MV-4-11 (cell line): Measurements from ENCODE around the gene TNNI2.
A peak's percentile ranks its signal among the peaks of the same experiment; 100 is the strongest.
"Not testable (repeated sequence)": the region's sequence is repeated elsewhere in the genome, so short reads cannot be mapped to it uniquely, and the experiment has no call there.

Experiments
- DNase-seq: peaks from one replicate; lab custom pipeline; 2025; lab: John Stamatoyannopoulos, UW

TNNI2 gene

DNA sequence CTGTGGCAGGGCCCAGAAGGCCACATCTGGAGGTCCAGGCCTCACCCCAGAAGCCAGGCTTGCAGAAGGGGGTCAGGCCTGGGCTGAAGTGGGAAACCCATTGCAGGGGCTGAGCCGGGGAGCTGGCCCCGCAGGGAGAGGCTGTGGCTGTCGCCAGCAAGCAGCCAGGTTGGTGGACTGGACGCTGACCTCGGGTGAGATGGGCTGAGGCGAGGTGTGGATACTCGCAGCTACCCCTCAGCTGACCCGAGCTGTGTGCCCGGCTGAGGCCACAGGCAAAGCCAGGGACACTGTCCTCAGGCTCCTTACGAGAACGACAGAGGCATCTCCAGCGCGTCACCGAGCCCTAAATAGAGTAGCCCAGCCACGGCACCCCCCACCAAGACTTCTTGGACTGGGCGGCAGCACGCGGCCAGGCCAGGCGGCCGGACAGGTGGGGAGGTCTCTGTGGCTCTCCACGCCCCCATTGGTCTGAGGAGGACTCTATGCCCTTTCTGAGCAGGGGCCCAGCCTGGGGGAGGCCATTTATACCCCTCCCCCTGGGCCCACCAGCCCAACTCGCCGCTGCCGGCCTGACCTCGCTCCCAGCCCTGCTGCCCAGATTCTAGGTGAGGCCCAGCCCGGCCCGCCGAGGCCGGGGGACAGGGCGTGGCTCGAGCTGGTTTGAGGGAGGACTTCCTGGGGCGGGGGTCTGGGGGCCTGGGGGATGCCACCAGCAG is at the start of gene TNNI2:
Gene TNNI2 (plus strand): TSS at position 556 of the 719 bp plus-strand sequence. CDS start 716 bp downstream, outside the sequence.
- DNase-seq, result no peak

- DNase-seq, result no peak
These were observed 46.9 kb upstream of the TNNI2 start for GRCh38 chr11:1791912-1792311.

DNA sequence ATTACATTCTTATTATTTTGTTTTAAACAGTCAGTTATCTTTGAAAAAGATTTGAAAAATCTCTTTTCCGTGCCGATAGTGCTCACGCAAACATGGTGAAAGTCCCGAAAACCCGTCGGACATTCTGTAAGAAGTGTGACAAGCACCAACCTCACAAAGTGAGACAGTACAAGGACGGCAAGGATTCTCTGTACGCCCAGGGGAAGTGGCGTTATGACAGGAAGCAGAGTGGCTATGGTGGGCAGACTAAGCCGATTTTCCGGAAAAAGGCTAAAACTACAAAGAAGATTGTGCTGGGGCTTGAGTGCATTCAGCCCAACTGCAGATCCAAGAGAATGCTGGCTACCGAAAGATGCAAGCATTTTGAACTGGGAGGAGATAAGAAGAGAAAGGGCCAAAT is 46.3 kb upstream of the TNNI2 start:
- DNase-seq, result peak; percentile 73

- DNase-seq, result no peak
These were observed 45.7 kb upstream of the TNNI2 start for GRCh38 chr11:1793081-1793480.

GRCh38 chr11:1796413-1797011 is 42.3 kb upstream of the TNNI2 start:
- DNase-seq, result no peak

DNA sequence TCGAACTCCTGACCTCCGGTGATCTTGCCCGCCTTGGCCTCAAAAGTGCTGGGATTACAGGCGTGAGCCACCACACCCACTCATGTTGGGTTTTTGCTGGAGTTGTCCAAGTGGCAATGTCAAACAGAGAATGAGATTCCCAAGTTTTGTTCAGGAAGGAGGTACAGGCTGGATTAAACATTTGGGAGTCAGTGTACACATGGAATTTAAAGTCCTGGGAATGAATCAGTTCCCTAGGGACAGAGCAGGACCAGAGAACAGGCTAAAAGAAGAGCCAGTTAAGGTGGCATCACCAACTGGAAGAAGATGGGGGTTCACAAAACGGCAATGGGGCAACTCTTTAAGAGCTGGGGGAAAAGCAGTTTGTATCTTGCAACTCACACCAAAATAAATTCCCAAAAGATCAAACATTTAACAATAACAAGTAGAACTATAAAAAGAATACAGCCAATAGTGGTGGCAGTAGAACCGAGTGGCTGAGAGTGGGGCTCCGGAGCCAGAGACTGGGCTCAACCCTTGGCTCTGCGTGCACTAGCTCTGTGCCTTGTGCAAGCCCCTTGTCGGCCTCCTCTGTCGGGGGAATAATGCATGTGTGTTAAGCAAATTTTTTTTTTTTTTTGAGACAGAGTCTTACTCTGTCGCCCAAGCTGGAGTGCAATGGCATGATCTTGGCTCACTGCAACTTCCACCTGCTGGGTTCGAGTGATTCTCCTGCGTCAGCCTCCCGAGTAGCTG is 41.2 kb upstream of the TNNI2 start:
- no peak for DNase-seq

- no peak for DNase-seq
These were observed 35.5 kb upstream of the TNNI2 start for GRCh38 chr11:1803246-1803645.

GRCh38 chr11:1803835-1804519 is 34.8 kb upstream of the TNNI2 start:
- not testable (repeated sequence) for DNase-seq

DNA sequence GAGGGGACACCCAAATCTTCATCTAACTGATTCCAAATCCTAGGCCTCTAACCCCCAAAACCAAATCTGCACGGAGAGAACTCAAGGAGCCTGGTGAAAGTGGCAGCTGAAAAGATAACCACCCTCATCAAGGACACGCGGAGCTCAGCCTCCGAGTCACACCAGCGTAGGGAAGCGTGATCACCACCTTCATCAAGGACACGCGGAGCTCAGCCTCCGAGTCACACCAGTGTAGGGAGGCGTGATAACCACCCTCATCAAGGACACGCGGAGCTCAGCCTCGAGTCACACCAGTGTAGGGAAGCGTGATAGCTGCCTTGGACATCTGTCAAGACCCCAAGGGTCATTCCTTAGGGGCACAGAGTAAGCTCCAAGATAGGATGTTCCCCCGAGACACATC is 33.3 kb upstream of the TNNI2 start:
- DNase-seq, result no peak

GRCh38 chr11:1807264-1807995 is 31.4 kb upstream of the TNNI2 start:
- no peak for DNase-seq

- peak; percentile 89 for DNase-seq
These were observed 28.0 kb upstream of the TNNI2 start for GRCh38 chr11:1810761-1811160.

- DNase-seq, result no peak
These were observed 26.5 kb upstream of the TNNI2 start for GRCh38 chr11:1812274-1812673.

- DNase-seq, result no peak
These were observed 26.0 kb upstream of the TNNI2 start for GRCh38 chr11:1812801-1813200.

DNA sequence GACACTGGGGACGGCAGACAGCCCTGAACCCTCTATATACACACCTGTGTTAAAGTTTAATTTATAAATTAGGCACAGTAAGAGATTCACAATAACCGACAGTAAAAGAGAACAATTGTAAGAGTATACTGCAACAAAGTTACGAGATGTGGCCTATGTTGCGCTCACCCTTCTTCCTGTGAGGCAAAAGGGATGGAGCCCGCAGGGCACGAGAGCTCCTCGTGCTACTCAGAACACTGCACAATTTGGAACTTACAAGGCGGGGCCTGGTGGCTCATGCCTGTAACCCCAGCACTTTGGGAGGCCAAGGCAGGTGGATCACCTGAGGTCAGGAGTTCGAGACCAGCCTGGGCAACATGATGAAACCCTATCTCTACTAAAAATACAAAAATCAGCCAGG is 25.4 kb upstream of the TNNI2 start:
- not testable (repeated sequence) for DNase-seq

DNA sequence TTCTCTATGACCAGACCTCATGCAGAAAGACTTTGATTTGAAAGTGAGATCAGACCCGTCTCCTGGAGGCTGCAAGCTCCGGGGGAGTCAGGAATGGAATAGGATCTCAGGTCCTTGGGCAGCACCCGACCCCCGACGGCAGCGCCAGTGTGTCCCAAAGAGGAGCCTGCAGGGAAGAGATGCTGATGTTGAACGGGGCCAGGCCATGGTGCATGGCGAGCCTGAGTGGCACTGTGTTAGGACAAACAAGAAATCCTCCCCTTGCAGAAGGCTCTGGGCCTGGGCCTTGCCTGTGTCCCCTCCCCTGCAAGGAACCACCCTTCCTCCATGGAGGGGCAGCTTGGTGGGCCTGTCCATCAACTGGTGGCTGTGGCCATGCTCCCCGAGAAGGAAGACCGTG is 24.1 kb upstream of the TNNI2 start:
- no peak for DNase-seq

GRCh38 chr11:1815311-1815710 is 23.5 kb upstream of the TNNI2 start:
- no peak for DNase-seq

DNA sequence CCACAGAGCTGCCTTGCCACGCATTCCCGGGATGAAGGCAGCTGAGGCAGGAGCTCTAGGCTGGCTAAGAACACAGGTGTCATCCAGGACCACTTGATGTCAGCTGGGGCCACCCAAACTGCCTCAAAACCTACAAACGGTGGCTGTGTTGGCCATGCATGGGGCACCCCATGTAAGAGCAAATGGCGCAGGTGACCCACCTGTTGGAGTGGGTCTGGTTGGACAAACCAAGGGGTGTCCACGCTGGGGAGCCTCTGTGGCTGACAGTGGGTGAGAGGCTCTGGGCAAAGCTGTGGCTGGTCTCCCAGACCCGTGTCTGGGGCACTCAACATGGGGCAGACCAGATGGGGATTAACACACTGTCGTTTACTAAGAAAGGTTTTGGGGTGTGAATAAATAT is 23.0 kb upstream of the TNNI2 start:
- DNase-seq, result no peak

DNA sequence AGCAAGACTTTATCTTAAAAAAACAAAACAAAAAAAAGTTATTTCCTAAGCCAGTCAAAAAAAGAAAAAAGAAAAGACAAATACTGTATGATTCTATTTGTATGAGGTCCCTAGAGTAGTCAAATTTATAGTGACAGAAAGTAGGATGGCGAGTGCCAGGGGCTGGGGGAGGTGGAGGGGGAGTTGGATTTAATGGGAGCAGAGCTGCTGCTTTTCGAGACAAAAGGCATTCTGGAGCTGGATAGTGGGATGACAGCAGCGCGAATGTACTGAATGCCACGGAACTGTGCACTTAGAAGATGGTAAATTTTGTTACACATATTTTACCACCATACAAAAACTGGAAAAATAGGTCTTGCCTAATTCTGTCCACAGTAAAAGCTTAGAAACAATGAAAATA is 21.8 kb upstream of the TNNI2 start:
- DNase-seq, result no peak

- DNase-seq, result no peak
These were observed 21.3 kb upstream of the TNNI2 start for GRCh38 chr11:1817511-1817910.

GRCh38 chr11:1819074-1819473 is 19.7 kb upstream of the TNNI2 start:
- DNase-seq, result no peak

- DNase-seq, result no peak
These were observed 18.1 kb upstream of the TNNI2 start for GRCh38 chr11:1820463-1821325.
